Measurements from ENCODE around the gene ATP1A2.
"Not testable (repeated sequence)": the region's sequence is repeated elsewhere in the genome, so short reads cannot be mapped to it uniquely, and the experiment has no call there.

Gene ATP1A2

DNA sequence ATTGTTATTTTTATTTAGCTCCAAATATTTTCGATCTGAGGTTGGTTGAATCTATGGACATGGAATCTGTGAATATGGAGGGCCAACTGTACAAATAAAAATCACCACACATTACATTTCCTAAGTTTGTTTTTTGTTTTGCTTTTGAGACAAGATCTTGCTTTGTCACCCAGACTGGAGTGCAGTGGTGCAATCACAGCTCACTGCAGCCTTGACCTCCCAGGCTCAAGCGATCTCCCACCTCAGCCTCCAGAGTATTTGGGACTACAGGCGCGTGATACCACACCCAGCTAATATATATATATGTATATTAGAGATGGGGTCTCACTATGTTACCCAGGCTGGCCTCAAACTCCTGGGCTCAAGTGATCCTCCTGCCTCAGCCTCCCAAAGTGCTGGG lies 10.8 kb downstream of the ATP1A2 start:
- not testable (repeated sequence) for DNase-seq

GRCh38 chr1:160127381-160127780 lies 11.8 kb downstream of the ATP1A2 start:
- no peak for DNase-seq

GRCh38 chr1:160127865-160128523 lies 12.4 kb downstream of the ATP1A2 start:
- no peak for DNase-seq

- DNase-seq, result no peak
Measured at GRCh38 chr1:160128636-160129035, 13.1 kb downstream of the ATP1A2 start.

GRCh38 chr1:160129046-160129445 lies 13.5 kb downstream of the ATP1A2 start:
- no peak for DNase-seq

DNA sequence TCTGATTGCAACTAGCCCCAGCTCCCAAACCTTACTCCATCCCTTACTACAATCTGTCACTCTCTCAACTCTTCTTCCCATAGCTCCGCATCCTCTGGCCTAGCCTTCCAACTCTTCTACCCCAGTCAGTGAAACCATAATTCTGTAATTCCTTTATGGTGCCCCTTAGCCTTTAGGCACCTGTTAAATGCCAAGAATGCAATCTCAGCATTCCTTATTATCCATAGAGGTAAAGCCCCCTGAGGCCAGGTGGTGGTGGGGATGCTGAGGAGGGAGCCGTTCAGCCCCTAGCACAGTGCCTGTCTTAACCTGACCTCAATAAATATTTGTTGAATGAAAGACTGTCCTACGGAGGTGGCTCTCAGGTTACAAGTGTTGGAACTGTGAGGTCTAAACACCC lies 14.0 kb downstream of the ATP1A2 start:
- DNase-seq, result no peak

DNA sequence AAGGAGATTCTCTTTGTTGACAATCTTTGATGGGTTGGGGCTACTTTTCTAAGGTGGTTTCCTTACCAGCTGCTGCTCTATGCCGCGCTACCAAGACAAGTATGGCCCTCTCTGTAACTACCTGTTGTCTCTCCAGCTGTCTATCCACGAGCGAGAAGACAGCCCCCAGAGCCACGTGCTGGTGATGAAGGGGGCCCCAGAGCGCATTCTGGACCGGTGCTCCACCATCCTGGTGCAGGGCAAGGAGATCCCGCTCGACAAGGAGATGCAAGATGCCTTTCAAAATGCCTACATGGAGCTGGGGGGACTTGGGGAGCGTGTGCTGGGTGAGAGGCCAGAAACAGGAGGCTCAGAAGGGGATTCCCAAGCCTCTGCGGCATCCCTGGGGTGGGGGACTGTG lies 14.4 kb downstream of the ATP1A2 start:
- DNase-seq, result no peak

GRCh38 chr1:160130486-160130885 lies 14.9 kb downstream of the ATP1A2 start:
- no peak for DNase-seq

GRCh38 chr1:160130939-160131338 lies 15.4 kb downstream of the ATP1A2 start:
- DNase-seq, result no peak

- no peak for DNase-seq
Measured at GRCh38 chr1:160131803-160132565, 16.4 kb downstream of the ATP1A2 start.

DNA sequence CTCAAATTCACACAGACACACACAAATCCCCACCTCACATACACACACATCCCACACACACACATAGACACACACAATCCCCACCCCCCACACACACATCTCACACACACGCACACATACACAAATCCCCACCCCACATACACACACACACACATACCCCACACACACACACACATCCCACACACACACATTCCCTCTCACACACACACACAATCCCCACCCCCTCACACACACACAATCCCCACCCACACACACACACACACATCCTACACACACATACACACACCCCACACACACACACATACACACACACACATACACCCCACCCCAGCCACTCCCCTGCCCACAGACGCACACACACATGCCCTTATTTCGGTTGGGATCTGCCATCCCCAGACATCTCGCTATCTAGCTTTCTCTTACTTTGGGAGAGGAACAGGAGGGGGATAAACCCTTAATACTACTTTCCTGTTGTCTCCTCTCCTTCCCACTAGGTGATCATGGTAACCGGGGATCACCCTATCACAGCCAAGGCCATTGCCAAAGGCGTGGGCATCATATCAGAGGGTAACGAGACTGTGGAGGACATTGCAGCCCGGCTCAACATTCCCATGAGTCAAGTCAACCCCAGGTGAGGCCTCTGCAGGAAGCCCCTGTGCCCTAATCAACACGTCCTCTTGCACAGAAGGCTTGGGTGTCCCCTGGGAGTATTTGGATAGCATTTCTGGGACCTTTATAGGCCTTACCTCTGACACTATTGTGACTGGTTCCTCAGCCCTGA lies 18.6 kb downstream of the ATP1A2 start:
- DNase-seq, result no peak

GRCh38 chr1:160134791-160135572 lies 19.4 kb downstream of the ATP1A2 start:
- no peak for DNase-seq

- DNase-seq, result no peak
Measured at GRCh38 chr1:160136121-160136925, 20.8 kb downstream of the ATP1A2 start.

DNA sequence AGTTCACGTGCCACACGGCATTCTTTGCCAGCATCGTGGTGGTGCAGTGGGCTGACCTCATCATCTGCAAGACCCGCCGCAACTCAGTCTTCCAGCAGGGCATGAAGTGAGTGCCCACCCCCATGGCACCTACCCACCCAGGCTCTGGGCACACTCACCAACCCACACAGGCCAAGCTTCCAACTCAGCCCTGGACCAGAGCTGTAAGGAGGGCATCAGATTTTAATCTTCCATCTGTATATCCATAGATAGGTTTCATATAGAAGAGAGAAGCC lies 21.3 kb downstream of the ATP1A2 start:
- no peak for DNase-seq

- DNase-seq, result no peak
Measured at GRCh38 chr1:160137216-160137862, 21.8 kb downstream of the ATP1A2 start.

GRCh38 chr1:160139840-160140239 lies 24.3 kb downstream of the ATP1A2 start:
- DNase-seq, result no peak

DNA sequence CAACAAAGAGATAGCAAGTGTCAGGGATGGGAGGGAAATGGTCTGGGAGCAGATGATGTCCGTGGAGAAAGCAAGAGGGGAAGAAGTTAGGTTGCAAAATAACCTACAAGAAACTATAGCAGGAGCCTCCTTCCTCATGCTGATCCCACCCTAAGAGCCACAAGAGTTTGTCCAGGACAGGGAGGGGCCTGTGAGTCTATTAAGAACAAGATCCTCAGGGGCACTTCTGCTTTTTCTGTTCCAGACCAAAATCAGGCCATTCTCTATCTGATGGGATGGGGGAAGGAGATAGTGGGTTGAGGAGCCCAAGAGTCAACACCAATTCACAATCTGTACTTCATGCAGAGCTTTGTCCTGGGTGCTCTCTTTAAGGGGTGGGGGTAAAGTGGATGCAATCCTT lies 28.1 kb downstream of the ATP1A2 start:
- DNase-seq, result no peak

DNA sequence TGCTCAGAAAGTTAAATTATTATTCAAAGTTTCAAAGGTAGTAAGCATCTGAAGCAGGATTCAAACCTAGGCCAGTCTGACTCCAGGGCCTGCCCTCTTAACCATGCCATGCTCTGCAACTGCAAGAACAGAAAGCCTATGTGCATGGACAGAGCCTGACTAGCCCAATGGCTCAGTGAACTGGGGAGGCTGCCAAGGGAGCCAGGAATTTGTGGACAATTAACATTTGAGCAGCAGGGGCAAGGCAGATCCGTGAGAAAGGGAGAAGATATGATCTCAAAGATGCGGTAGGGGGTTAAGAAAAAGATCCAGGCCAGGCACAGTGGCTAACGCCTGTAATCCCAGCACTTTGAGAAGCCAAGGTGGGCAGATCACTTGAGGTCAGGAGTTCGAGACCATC lies 29.4 kb downstream of the ATP1A2 start:
- DNase-seq, result no peak

GRCh38 chr1:160146107-160146506 lies 30.5 kb downstream of the ATP1A2 start:
- DNase-seq, result no peak

DNA sequence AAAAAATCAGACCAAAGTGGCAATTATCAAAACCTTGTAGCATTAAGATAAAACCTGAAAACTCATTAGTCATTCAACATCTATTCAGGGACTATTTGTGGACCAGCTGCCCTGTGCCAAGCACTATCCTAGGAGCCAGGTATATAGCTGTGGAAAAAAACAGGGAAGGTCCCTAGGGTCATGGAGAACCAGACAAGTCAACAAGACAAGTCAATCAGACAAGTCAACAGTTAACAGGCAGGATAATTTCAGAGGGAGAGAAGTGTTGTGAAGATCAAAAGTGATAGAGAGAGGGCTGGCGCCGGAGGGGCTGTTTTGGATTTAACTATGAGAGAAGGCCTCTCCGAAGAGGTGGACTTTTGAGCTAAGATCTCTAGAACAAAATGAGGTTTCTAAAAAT lies 32.6 kb downstream of the ATP1A2 start:
- DNase-seq, result no peak

DNA sequence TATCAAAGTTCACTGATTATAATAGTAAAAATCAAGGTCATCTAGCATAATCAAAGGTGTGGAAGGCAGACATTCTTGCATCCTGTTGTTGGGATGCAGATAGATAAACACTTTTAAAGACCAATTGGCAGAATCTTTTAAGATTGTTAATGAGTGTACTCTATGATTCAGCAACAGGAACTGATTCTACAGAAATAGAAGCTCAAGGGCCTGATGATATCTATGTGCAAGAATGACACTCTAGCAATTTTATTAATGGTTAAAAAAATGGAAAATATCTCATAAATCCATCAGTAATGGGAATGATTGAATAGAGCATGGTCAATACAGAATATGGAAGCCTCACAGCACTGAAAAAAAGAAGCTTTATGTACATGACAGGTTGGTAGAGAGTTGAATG lies 33.7 kb downstream of the ATP1A2 start:
- no peak for DNase-seq

GRCh38 chr1:160149716-160150115 lies 34.2 kb downstream of the ATP1A2 start:
- no peak for DNase-seq
